Left lung (tissue), 10 donors: ENCODE measurements around the gene PRMT5. TPM values are rescaled to one million over a fixed set of nuclear protein-coding genes. Genes with fewer than 3 reads are reported as not detected.

Source experiments
- ATAC-seq: fragments of 200-7000 bp; cut with Tn5 transposase; one replicate; pipeline ENCODE4 v1.9.1; 2020; ENCODE audit warnings: moderate library complexity
- DNase-seq, 4 donors: peaks; one replicate each; pipeline ENCODE4 v3.0.0-alpha.2; 2013 to 2020
- H3K27ac ChIP-seq, 2 donors: fragments of 200-600 bp; sonication (generic) in 1 of 2; one replicate each; pipeline versions ENCODE4 v1.5.0 to v1.8.0; 2020 to 2021
- H3K27me3 ChIP-seq, 2 donors: fragments of 200-600 bp; sonication (generic) in 1 of 2; one replicate each; pipeline versions ENCODE4 v1.5.0 to v1.8.0; 2020 to 2021
- H3K36me3 ChIP-seq, 2 donors: fragments of 200-600 bp; sonication (generic) in 1 of 2; one replicate each; pipeline versions ENCODE4 v1.5.0 to v1.8.0; 2020 to 2021
- H3K4me1 ChIP-seq, 2 donors: fragments of 200-600 bp; one replicate each; pipeline ENCODE4 v1.8.0; 2021
- H3K4me3 ChIP-seq, 2 donors: fragments of 200-600 bp; sonication (generic) in 1 of 2; one replicate each; pipeline versions ENCODE4 v1.5.0 to v1.8.0; 2020 to 2021; ENCODE audit warnings: mild to moderate bottlenecking in 1 of 2
- H3K9me3 ChIP-seq, 2 donors: fragments of 200-600 bp; sonication (generic) in 1 of 2; one replicate each; pipeline versions ENCODE4 v1.5.0 to v1.8.0; 2020 to 2021
- intact Hi-C, 2 donors: fragments of 100-400 bp; cut with DNase I; formaldehyde crosslinking; loops; one replicate each; pipeline versions ENCODE4 v1.11.2 to v1.14.2; 2022
- polyA plus RNA-seq, 6 donors: library from polyadenylated mRNA; unstranded; fragments of 120-200 nt; gene quantifications; one replicate each; pipeline ENCODE4 v1.2.1, GENCODE V29; 2013; ENCODE audit not compliant: insufficient read length in 6 of 6
- total RNA-seq, 2 donors: library from RNA; stranded (reverse); fragmentation: NEBNext Ultra II Directional; extraction: Animal tissue kit (Norgen Biotek cat#: 25700); gene quantifications; one replicate each; pipeline ENCODE4 v1.2.1, GENCODE V29; 2021
- TF ChIP-seq, protein P1 (sequence below), 2 donors: fragments of 200-600 bp; sonication (generic) in 1 of 2; IDR thresholded peaks; one replicate each; pipeline versions ENCODE4 v1.5.0 to v1.8.0; 2021; ENCODE audit warnings: antibody characterized with exemption in 2 of 2
- donor health status: DM: no; HTN: yes; CAD: no.
- donor health status: DM: no; HTN: no; CAD: no.

The PRMT5 gene
- total and polyA plus RNA-seq, 8 donors: 48.7 to 143 (median 129) TPM

DNA sequence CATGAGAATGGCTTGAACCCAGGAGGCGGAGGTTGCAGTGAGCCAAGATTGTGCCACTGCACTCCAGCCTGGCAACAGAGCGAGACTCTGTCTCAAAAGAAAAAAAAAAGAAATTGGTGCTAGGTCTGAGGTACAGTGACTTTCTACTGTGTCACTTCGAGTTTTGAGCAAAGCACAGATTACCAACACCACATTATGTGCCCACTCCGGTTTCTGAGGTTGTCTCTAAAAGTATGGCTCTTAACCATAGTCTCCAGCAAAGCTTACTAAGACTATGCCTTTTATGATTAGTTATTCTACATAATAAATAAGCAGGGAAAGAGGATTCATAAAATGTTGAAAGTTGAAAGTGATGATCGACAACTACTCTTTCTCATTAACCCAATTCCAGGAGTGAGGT lies 18.3 kb downstream of the PRMT5 start:
- Histone ChIP-seq H3K9me3 (no peaks in the 10 kb centered on the region), H3K36me3 (peaks cover 2 to 69% of the 10 kb centered on the region in 2 donors), H3K27me3 (no peaks in the 10 kb centered on the region), H3K27ac (no peak overlapping the region), H3K4me3 (no peak overlapping the region), H3K4me1 (peaks cover 4 to 47% of the 10 kb centered on the region in 2 donors)
- DNase-seq: no peak
- TF ChIP-seq, protein P1, sequence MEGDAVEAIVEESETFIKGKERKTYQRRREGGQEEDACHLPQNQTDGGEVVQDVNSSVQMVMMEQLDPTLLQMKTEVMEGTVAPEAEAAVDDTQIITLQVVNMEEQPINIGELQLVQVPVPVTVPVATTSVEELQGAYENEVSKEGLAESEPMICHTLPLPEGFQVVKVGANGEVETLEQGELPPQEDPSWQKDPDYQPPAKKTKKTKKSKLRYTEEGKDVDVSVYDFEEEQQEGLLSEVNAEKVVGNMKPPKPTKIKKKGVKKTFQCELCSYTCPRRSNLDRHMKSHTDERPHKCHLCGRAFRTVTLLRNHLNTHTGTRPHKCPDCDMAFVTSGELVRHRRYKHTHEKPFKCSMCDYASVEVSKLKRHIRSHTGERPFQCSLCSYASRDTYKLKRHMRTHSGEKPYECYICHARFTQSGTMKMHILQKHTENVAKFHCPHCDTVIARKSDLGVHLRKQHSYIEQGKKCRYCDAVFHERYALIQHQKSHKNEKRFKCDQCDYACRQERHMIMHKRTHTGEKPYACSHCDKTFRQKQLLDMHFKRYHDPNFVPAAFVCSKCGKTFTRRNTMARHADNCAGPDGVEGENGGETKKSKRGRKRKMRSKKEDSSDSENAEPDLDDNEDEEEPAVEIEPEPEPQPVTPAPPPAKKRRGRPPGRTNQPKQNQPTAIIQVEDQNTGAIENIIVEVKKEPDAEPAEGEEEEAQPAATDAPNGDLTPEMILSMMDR (IDR thresholded peaks at IDR 0.05): no peak
- no peak for ATAC-seq
- intact Hi-C loops: no loop called here

DNA sequence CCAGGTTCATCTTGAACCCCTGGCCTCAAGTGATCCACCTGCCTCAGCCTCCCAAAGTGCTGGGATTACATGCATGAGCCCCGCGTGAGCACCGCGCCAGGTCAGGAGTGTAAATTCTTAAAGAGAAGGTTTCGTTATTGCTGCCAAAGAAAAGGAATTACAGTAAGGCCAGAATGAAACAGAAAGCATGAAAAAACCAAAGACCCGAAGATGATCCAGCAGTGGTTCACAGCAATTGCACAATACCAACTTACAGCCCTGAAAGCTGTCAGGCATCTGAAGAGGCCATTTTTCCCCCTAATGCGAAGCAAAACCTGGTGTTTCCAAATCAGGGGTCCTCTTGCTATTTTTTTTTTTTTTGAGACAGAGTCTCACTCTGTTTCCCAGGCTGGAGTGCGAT lies 20.6 kb downstream of the PRMT5 start:
- DNase-seq: no peak
- Histone ChIP-seq H3K4me1 (peaks cover 0 to 27% of the 10 kb centered on the region in 2 donors), H3K4me3 (no peak overlapping the region), H3K27me3 (no peaks in the 10 kb centered on the region), H3K27ac (peak overlapping the region in 1 of 2 donors; percentile 37), H3K9me3 (no peaks in the 10 kb centered on the region), H3K36me3 (peaks cover 8 to 87% of the 10 kb centered on the region in 2 donors)
- intact Hi-C loops: no loop called here
- TF ChIP-seq, protein P1 (IDR thresholded peaks at IDR 0.05): no peak
- peak; percentile 38 for ATAC-seq

DNA sequence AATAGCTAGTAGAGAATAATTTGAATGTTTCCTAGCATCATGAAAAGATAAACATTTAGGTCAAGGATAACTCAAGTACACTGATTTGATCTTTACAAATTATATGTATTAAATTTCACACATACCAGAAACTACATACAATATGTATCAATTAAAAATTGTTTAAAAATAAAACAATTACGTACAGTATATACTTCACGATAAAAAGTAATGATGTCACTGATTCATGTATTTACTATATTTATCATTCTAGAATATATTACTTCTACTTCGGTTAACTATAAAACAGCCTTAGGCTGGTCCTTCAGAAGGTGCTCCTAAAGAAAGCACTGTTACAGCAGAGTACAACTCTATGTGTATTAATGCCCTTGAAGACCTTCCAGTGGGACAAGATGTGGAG lies 21.7 kb downstream of the PRMT5 start:
- H3K27ac ChIP-seq: no peak overlapping the region
- no peaks in the 10 kb centered on the region for H3K9me3 ChIP-seq
- DNase-seq (no peak), ATAC-seq (no peak)
- no peak overlapping the region for H3K4me3 ChIP-seq
- intact Hi-C loops: no loop called here
- H3K36me3 ChIP-seq: peaks cover 8 to 95% of the 10 kb centered on the region in 2 donors
- H3K27me3 ChIP-seq: no peaks in the 10 kb centered on the region
- TF ChIP-seq, protein P1 (IDR thresholded peaks at IDR 0.05): no peak
- peaks cover 0 to 26% of the 10 kb centered on the region in 2 donors for H3K4me1 ChIP-seq

DNA sequence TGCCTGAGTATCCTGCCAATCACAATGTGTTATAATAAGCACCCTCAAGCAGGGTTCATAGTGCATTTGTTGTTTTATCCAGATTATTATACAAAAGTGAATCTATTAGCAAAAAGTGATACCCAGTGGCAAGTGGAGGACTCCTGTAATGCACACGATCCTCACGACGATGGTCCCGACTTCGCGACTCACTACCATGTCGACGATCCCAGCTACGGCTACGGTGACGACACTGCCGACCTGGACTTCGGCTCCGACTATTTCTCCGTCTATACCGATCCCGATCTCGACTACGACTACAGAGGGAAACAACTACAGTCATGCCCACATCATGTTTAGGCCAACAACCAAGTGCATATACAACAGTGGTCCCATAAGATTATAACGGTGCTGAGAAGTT lies 23.1 kb downstream of the PRMT5 start:
- Histone ChIP-seq H3K36me3 (peaks cover 8 to 99% of the 10 kb centered on the region in 2 donors), H3K4me3 (no peak overlapping the region), H3K9me3 (no peaks in the 10 kb centered on the region), H3K27ac (no peak overlapping the region), H3K4me1 (peaks cover 0 to 20% of the 10 kb centered on the region in 2 donors), H3K27me3 (no peaks in the 10 kb centered on the region)
- TF ChIP-seq, protein P1 (IDR thresholded peaks at IDR 0.05): no peak
- ATAC-seq: no peak
- DNase-seq: no peak
- intact Hi-C loops: no loop called here

DNA sequence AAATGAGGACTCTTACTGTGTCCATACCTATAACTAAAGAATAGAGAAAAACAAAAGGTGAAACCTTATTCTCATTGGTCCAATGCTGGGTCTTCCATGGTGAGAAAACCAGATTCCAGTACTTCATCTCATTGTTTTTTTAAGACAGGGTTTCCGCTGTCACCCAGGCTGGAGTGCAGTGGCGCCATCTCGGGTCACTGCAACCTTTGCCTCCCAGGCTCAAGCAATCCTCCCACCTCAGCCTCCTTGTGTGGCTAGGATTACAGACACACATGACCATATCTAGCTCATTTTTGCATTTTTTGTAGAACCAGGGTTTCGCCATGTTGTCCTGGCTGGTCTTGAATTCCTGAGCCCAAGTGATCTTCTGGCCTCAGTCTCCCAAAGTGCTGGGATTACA lies 23.5 kb downstream of the PRMT5 start:
- Histone ChIP-seq H3K4me1 (peaks cover 0 to 20% of the 10 kb centered on the region in 2 donors), H3K27me3 (no peaks in the 10 kb centered on the region), H3K4me3 (no peak overlapping the region), H3K9me3 (no peaks in the 10 kb centered on the region), H3K27ac (no peak overlapping the region), H3K36me3 (peaks cover 8 to 99% of the 10 kb centered on the region in 2 donors)
- ATAC-seq: no peak
- TF ChIP-seq, protein P1 (IDR thresholded peaks at IDR 0.05): no peak
- no peak for DNase-seq
- intact Hi-C loops: no loop called here
